NCI-H1048 (cell line): ENCODE results near the gene SPATA9.
A peak's percentile ranks its signal among the peaks of the same experiment; 100 is the strongest.

Experiments used
- DNase-seq: peaks from one replicate; lab custom pipeline; 2025; lab: John Stamatoyannopoulos, UW

Gene SPATA9

GRCh38 chr5:95682891-95683290 lies at the start of gene SPATA9:
SPATA9 (minus strand) TSS chr5:95682991; CDS start chr5:95682854, 137 bp downstream.
- DNase-seq = no peak

GRCh38 chr5:95731571-95732554 lies 49.1 kb upstream of the SPATA9 start:
- DNase-seq = no peak

- DNase-seq = peak; percentile 87
Measured at GRCh38 chr5:95730730-95731570, 48.2 kb upstream of the SPATA9 start, which contains the start of gene RHOBTB3. RHOBTB3 (plus strand) TSS chr5:95731336; CDS start chr5:95731683, 347 bp downstream.

GRCh38 chr5:95730011-95730700 lies 47.4 kb upstream of the SPATA9 start:
- DNase-seq = no peak

GRCh38 chr5:95729115-95730010 lies 46.6 kb upstream of the SPATA9 start:
- no peak for DNase-seq

- DNase-seq = no peak
Measured at GRCh38 chr5:95728494-95729114, 45.8 kb upstream of the SPATA9 start.

- DNase-seq = no peak
Measured at GRCh38 chr5:95727764-95728191, 45.0 kb upstream of the SPATA9 start.

- no peak for DNase-seq
Measured at GRCh38 chr5:95726811-95727763, 44.3 kb upstream of the SPATA9 start.

- DNase-seq = no peak
Measured at GRCh38 chr5:95725937-95726810, 43.4 kb upstream of the SPATA9 start.

GRCh38 chr5:95725071-95725820 lies 42.5 kb upstream of the SPATA9 start:
- peak; percentile 32 for DNase-seq

- DNase-seq = no peak
Measured at GRCh38 chr5:95723632-95724369, 41.0 kb upstream of the SPATA9 start.

GRCh38 chr5:95721582-95722295 lies 38.9 kb upstream of the SPATA9 start:
- no peak for DNase-seq

- DNase-seq = no peak
Measured at GRCh38 chr5:95720094-95720786, 37.4 kb upstream of the SPATA9 start.

GRCh38 chr5:95718738-95719137 lies 35.9 kb upstream of the SPATA9 start:
- no peak for DNase-seq

- DNase-seq = no peak
Measured at GRCh38 chr5:95718203-95718602, 35.4 kb upstream of the SPATA9 start.
